Pancreas (tissue), 10 donors: ENCODE data around the gene SPTLC1. TPM values are rescaled to one million over a fixed set of nuclear protein-coding genes. Genes with fewer than 3 reads are reported as not detected.

ENCODE experiments used
- ATAC-seq, 4 donors: fragments of 200-7000 bp; cut with Tn5 transposase; one replicate each; pipeline versions ENCODE4 v1.8.0 to v1.9.1; 2020; ENCODE audit warnings: mild to moderate bottlenecking in 4 of 4, moderate library complexity in 4 of 4
- DNase-seq, 6 donors: peaks; one replicate each; pipeline ENCODE4 v3.0.0-alpha.2; 2020
- FAIRE-seq: peaks from 2 replicates; lab custom pipeline; 2012; peaks lifted over from hg19 to GRCh38; lab: Jason Lieb, UNC
- H3K27ac ChIP-seq, 4 donors: fragments of 200-600 bp; sonication (generic); 1 replicate in 3 of 4; 2 replicates in 1 of 4; pipeline versions ENCODE4 v1.5.0 to v1.8.0; 2020
- H3K27me3 ChIP-seq, 4 donors: fragments of 200-600 bp; one replicate each; pipeline ENCODE4 v1.8.0; 2021
- H3K36me3 ChIP-seq, 3 donors: fragments of 200-600 bp; sonication (generic) in 1 of 3; one replicate each; pipeline versions ENCODE4 v1.5.0 to v1.8.0; 2020 to 2021
- H3K4me1 ChIP-seq, 3 donors: fragments of 200-600 bp; one replicate each; pipeline ENCODE4 v1.8.0; 2021
- H3K4me3 ChIP-seq, 4 donors: fragments of 200-600 bp; sonication (generic) in 2 of 4; one replicate each; pipeline versions ENCODE4 v1.5.0 to v1.8.0; 2020 to 2021
- H3K9me3 ChIP-seq, 4 donors: fragments of 200-600 bp; one replicate each; pipeline ENCODE4 v1.8.0; 2021
- CTCF ChIP-seq, 4 donors: fragments of 200-600 bp; sonication (generic) in 3 of 4; IDR thresholded peaks; one replicate each; pipeline versions ENCODE4 v1.5.0 to v1.8.0; 2021; ENCODE audit warnings: antibody characterized with exemption in 4 of 4
- WGBS, 2 donors: extraction: QIAGEN DNeasy Blood & Tissue Kit; methylation state at CpG; one replicate each; pipeline ENCODE4 v1.1.7; 2013; 5-methylcytosine and 5-hydroxymethylcytosine counted together
- intact Hi-C, 3 donors: fragments of 100-400 bp; cut with DNase I; formaldehyde crosslinking; loops; one replicate each; pipeline versions ENCODE4 v1.11.1 to v1.14.2; 2022
- polyA plus RNA-seq, 2 donors: library from polyadenylated mRNA; stranded (reverse); fragments of 200-250 nt; gene quantifications; one replicate each; pipeline ENCODE4 v1.2.3, GENCODE V29; 2013
- total RNA-seq, 6 donors: library from RNA; stranded (reverse); fragmentation: NEBNext Ultra II Directional in 4 of 6; extraction: Animal tissue kit (Norgen Biotek cat#: 25700) in 4 of 6; gene quantifications; one replicate each; pipeline versions ENCODE4 v1.2.1 to v1.2.4, GENCODE V29; 2021 to 2023
- donor health status: healthy with polysubstance abuse.
- donor health status: DM: no; HTN: no; CAD: no; lungs with moderate emphysema.
- donor health status: DM: no; HTN: no; CAD: no.
- donor health status: control.
- donor health status: control.
- donor health status: Bipolar disorder and iron deficiency.
- donor health status: DM: yes; HTN: yes; CAD: no.
- donor health status: DM: no; HTN: no; CAD: no.
- donor health status: DM: no; HTN: no; CAD: no.
- donor health status: DM: yes; HTN: yes; CAD: no.

Gene SPTLC1
- total and polyA plus RNA-seq, 8 donors, result 13.0 to 36.0 (median 25.0) TPM

- WGBS, 2 donors, result 95 to 98% methylated on average over 1 of the region's 1 CpG
Measured at GRCh38 chr9:92077888-92078287, 37.3 kb downstream of the SPTLC1 start.

GRCh38 chr9:92071634-92072033 is 43.6 kb downstream of the SPTLC1 start:
- ATAC-seq (no peak), FAIRE-seq (no peak), DNase-seq (no peak)
- H3K4me3 ChIP-seq, result no peak overlapping the region
- H3K27ac ChIP-seq, result no peak overlapping the region
- H3K9me3 ChIP-seq, result no peaks in the 10 kb centered on the region
- H3K4me1 ChIP-seq, result no peaks in the 10 kb centered on the region
- no peaks in the 10 kb centered on the region for H3K27me3 ChIP-seq
- 91 to 94% methylated on average over 4 of the region's 4 CpGs for WGBS, 2 donors
- intact Hi-C loops, result no loop called here
- H3K36me3 ChIP-seq, result peaks cover 0 to 16% (median 0%) of the 10 kb centered on the region in 3 donors
- TF ChIP-seq CTCF (IDR thresholded peaks at IDR 0.05), result no peak

More at GRCh38 chr9:92077888-92078287, 37.3 kb downstream of the SPTLC1 start:
- FAIRE-seq (no peak), ATAC-seq (no peak), DNase-seq (no peak)
- intact Hi-C loops, result no loop called here
- Histone ChIP-seq H3K4me1 (no peaks in the 10 kb centered on the region), H3K9me3 (no peaks in the 10 kb centered on the region), H3K27ac (no peak overlapping the region), H3K4me3 (no peak overlapping the region), H3K27me3 (no peaks in the 10 kb centered on the region), H3K36me3 (no peaks in the 10 kb centered on the region)
- no peak for TF ChIP-seq CTCF (IDR thresholded peaks at IDR 0.05)

GRCh38 chr9:92066168-92066567 is 49.0 kb downstream of the SPTLC1 start:
- Histone ChIP-seq H3K4me1 (no peaks in the 10 kb centered on the region), H3K9me3 (no peaks in the 10 kb centered on the region), H3K36me3 (peaks cover 0 to 32% (median 0%) of the 10 kb centered on the region in 3 donors), H3K27me3 (no peaks in the 10 kb centered on the region), H3K4me3 (no peak overlapping the region), H3K27ac (no peak overlapping the region)
- ATAC-seq, result no peak
- WGBS, 2 donors, result 81 to 84% methylated on average over 5 of the region's 5 CpGs
- no peak for DNase-seq
- FAIRE-seq, result no peak
- TF ChIP-seq CTCF (IDR thresholded peaks at IDR 0.05), result no peak
- intact Hi-C loops, result no loop called here

GRCh38 chr9:92064711-92065110 is 50.5 kb downstream of the SPTLC1 start:
- 89 to 91% methylated on average over 3 of the region's 3 CpGs for WGBS, 2 donors
- intact Hi-C loops, result no loop called here
- TF ChIP-seq CTCF (IDR thresholded peaks at IDR 0.05), result no peak
- H3K27me3 ChIP-seq, result no peaks in the 10 kb centered on the region
- FAIRE-seq (no peak), DNase-seq (no peak), ATAC-seq (no peak)
- peaks cover 0 to 29% (median 0%) of the 10 kb centered on the region in 3 donors for H3K36me3 ChIP-seq
- no peaks in the 10 kb centered on the region for H3K4me1 ChIP-seq
- no peaks in the 10 kb centered on the region for H3K9me3 ChIP-seq
- no peak overlapping the region for H3K27ac ChIP-seq
- no peak overlapping the region for H3K4me3 ChIP-seq

- intact Hi-C loops, result no loop called here
- FAIRE-seq, result no peak
- Histone ChIP-seq H3K36me3 (peaks cover 0 to 21% (median 0%) of the 10 kb centered on the region in 3 donors), H3K27ac (no peak overlapping the region), H3K27me3 (no peaks in the 10 kb centered on the region), H3K4me1 (no peaks in the 10 kb centered on the region), H3K4me3 (no peak overlapping the region), H3K9me3 (no peaks in the 10 kb centered on the region)
- TF ChIP-seq CTCF (IDR thresholded peaks at IDR 0.05), result no peak
- 97 to 99% methylated on average over 2 of the region's 2 CpGs for WGBS, 2 donors
- no peak for DNase-seq
- ATAC-seq, result no peak
Measured at GRCh38 chr9:92061184-92061583, 54.0 kb downstream of the SPTLC1 start.
